SK-N-SH treated with all-trans-retinoic acid at 6 μM for 48 hours (cell line): ENCODE results near the gene TRPM5.
A peak's percentile ranks its signal among the peaks of the same experiment; 100 is the strongest.

Source experiments
- ATAC-seq: fragments of 200-7000 bp; cut with Tn5 transposase; 3 replicates; pipeline ENCODE4 v1.9.1; 2020; ENCODE audit warnings: mild to moderate bottlenecking, moderate library complexity
- ARNTL ChIP-seq: fragments of 450-650 bp; formaldehyde crosslinking; IDR thresholded peaks from 2 replicates; pipeline ENCODE4 v1.5.0; 2020; ENCODE audit warnings: low read depth, mild to moderate bottlenecking, moderate library complexity, borderline replicate concordance
- BACH2 ChIP-seq: fragments of 250-450 bp; sonication (Bioruptor Pico); IDR thresholded peaks from 2 replicates; pipeline ENCODE4 v1.9.0; 2021; ENCODE audit warnings: mild to moderate bottlenecking, borderline replicate concordance
- CREB5 ChIP-seq: fragments of 250-450 bp; sonication (Bioruptor Pico); IDR thresholded peaks from 2 replicates; pipeline ENCODE4 v1.5.1; 2020; ENCODE audit warnings: low read depth, mild to moderate bottlenecking, moderate library complexity
- CSDC2 ChIP-seq: fragments of 250-450 bp; sonication (Bioruptor Pico); IDR thresholded peaks from 2 replicates; pipeline ENCODE4 v1.5.0; 2020; ENCODE audit warnings: mild to moderate bottlenecking, moderate library complexity
- ESRRG ChIP-seq: fragments of 250-450 bp; sonication (Bioruptor Pico); IDR thresholded peaks from 2 replicates; pipeline ENCODE4 v1.6.1; 2021; ENCODE audit warnings: mild to moderate bottlenecking
- GLIS3 ChIP-seq: fragments of 250-450 bp; sonication (Bioruptor Pico); IDR thresholded peaks from 2 replicates; pipeline ENCODE4 v1.5.0; 2020; ENCODE audit warnings: mild to moderate bottlenecking, moderate library complexity
- ISL1 ChIP-seq: fragments of 250-450 bp; sonication (Bioruptor Pico); IDR thresholded peaks from 2 replicates; pipeline ENCODE4 v2.1.2; 2022; ENCODE audit warnings: mild to moderate bottlenecking, moderate library complexity
- OSR1 ChIP-seq: fragments of 250-450 bp; sonication (Bioruptor Pico); IDR thresholded peaks from 2 replicates; pipeline ENCODE4 v1.8.0; 2022; ENCODE audit warnings: moderate library complexity, mild to moderate bottlenecking, inconsistent platforms
- PATZ1 ChIP-seq: fragments of 250-450 bp; sonication (Bioruptor Pico); IDR thresholded peaks from 2 replicates; pipeline ENCODE4 v1.8.0; 2020; ENCODE audit warnings: mild to moderate bottlenecking, moderate library complexity, borderline replicate concordance
- POU6F1 ChIP-seq: fragments of 250-450 bp; sonication (Bioruptor Pico); IDR thresholded peaks from 2 replicates; pipeline ENCODE4 v1.8.0; 2021; ENCODE audit warnings: low read depth, mild to moderate bottlenecking, moderate library complexity, borderline replicate concordance
- PPARA ChIP-seq: fragments of 250-450 bp; sonication (Bioruptor Pico); IDR thresholded peaks from 2 replicates; pipeline ENCODE4 v1.5.0; 2020; ENCODE audit warnings: mild to moderate bottlenecking, borderline replicate concordance
- RARB ChIP-seq: fragments of 250-450 bp; sonication (Bioruptor Pico); IDR thresholded peaks from 2 replicates; pipeline ENCODE4 v1.8.0; 2021; ENCODE audit warnings: mild to moderate bottlenecking, moderate library complexity
- SNAI2 ChIP-seq: fragments of 250-450 bp; sonication (Bioruptor Pico); IDR thresholded peaks from 2 replicates; pipeline ENCODE4 v1.5.0; 2020; ENCODE audit warnings: mild to moderate bottlenecking, moderate library complexity
- TCF4 ChIP-seq: fragments of 250-450 bp; sonication (Bioruptor Pico); IDR thresholded peaks from 2 replicates; pipeline ENCODE4 v1.8.0; 2021; ENCODE audit warnings: mild to moderate bottlenecking, moderate library complexity, borderline replicate concordance
- TOX ChIP-seq: fragments of 250-450 bp; sonication (Bioruptor Pico); IDR thresholded peaks from 2 replicates; pipeline ENCODE4 v1.8.0; 2021; ENCODE audit warnings: mild to moderate bottlenecking, moderate library complexity, borderline replicate concordance
- TSHZ2 ChIP-seq: fragments of 250-450 bp; sonication (Bioruptor Pico); IDR thresholded peaks from 2 replicates; pipeline ENCODE4 v1.5.0; 2020; ENCODE audit warnings: mild to moderate bottlenecking, moderate library complexity
- ZC3H10 ChIP-seq: fragments of 250-450 bp; sonication (Bioruptor Pico); IDR thresholded peaks from 2 replicates; pipeline ENCODE4 v1.5.1; 2021; ENCODE audit warnings: mild to moderate bottlenecking, moderate library complexity
- ZFP3 ChIP-seq: fragments of 250-450 bp; sonication (Bioruptor Pico); IDR thresholded peaks from 2 replicates; pipeline ENCODE4 v1.5.0; 2020; ENCODE audit warnings: mild to moderate bottlenecking, moderate library complexity
- ZFP30 ChIP-seq: fragments of 450-650 bp; formaldehyde crosslinking; IDR thresholded peaks from 2 replicates; pipeline ENCODE4 v1.5.0; 2022; ENCODE audit warnings: mild to moderate bottlenecking, moderate library complexity
- ZNF565 ChIP-seq: fragments of 450-650 bp; formaldehyde crosslinking; conservative IDR thresholded peaks from 2 replicates; pipeline ENCODE4 v1.5.0; 2020; ENCODE audit warnings: low read depth, mild to moderate bottlenecking, moderate library complexity
- ZNF70 ChIP-seq: fragments of 450-650 bp; formaldehyde crosslinking; IDR thresholded peaks from 2 replicates; pipeline ENCODE4 v1.5.0; 2020; ENCODE audit warnings: mild to moderate bottlenecking, moderate library complexity
- ZNF8 ChIP-seq: fragments of 450-650 bp; formaldehyde crosslinking; IDR thresholded peaks from 2 replicates; pipeline ENCODE4 v1.5.0; 2020; ENCODE audit warnings: mild to moderate bottlenecking, moderate library complexity

The TRPM5 gene

GRCh38 chr11:2432171-2432621, 12.1 kb downstream of the TRPM5 start:
- TF ChIP-seq PPARA (CRISPR knock-in tag) (no peak), ISL1 (no peak), ZC3H10 (CRISPR knock-in tag) (no peak), ZNF8 (no peak), ZNF70 (CRISPR knock-in tag) (no peak), ARNTL (CRISPR knock-in tag) (no peak), ZNF565 (CRISPR knock-in tag) (no peak), ZFP3 (CRISPR knock-in tag) (no peak)
- ATAC-seq: no peak

GRCh38 chr11:2431395-2431794, 12.9 kb downstream of the TRPM5 start:
- TF ChIP-seq ZNF70 (CRISPR knock-in tag): no peak
- TF ChIP-seq OSR1 (CRISPR knock-in tag): no peak
- TF ChIP-seq TCF4 (CRISPR knock-in tag): no peak
- TF ChIP-seq GLIS3 (CRISPR knock-in tag): no peak
- no peak for TF ChIP-seq POU6F1 (CRISPR knock-in tag)
- TF ChIP-seq CSDC2 (CRISPR knock-in tag): no peak
- no peak for TF ChIP-seq RARB
- no peak for TF ChIP-seq TOX (CRISPR knock-in tag)
- TF ChIP-seq TSHZ2 (CRISPR knock-in tag): no peak
- TF ChIP-seq PATZ1 (CRISPR knock-in tag): no peak
- no peak for TF ChIP-seq ZC3H10 (CRISPR knock-in tag)
- no peak for TF ChIP-seq ZFP30 (CRISPR knock-in tag)
- TF ChIP-seq BACH2 (CRISPR knock-in tag): no peak
- TF ChIP-seq PPARA (CRISPR knock-in tag): no peak
- TF ChIP-seq ZNF8: no peak
- TF ChIP-seq CREB5 (CRISPR knock-in tag): no peak
- TF ChIP-seq ESRRG (CRISPR knock-in tag): no peak
- TF ChIP-seq, all 23 proteins: peak for 0
- ATAC-seq: no peak

- ATAC-seq: peak; percentile 76
- no peak for TF ChIP-seq ZNF70 (CRISPR knock-in tag)
- TF ChIP-seq ZFP30 (CRISPR knock-in tag): no peak
- no peak for TF ChIP-seq ZFP3 (CRISPR knock-in tag)
- no peak for TF ChIP-seq GLIS3 (CRISPR knock-in tag)
- TF ChIP-seq TCF4 (CRISPR knock-in tag): no peak
- TF ChIP-seq BACH2 (CRISPR knock-in tag): no peak
- TF ChIP-seq ZNF8: no peak
- no peak for TF ChIP-seq ZC3H10 (CRISPR knock-in tag)
- no peak for TF ChIP-seq TOX (CRISPR knock-in tag)
- TF ChIP-seq OSR1 (CRISPR knock-in tag): no peak
- TF ChIP-seq ZNF565 (CRISPR knock-in tag): no peak
- TF ChIP-seq ESRRG (CRISPR knock-in tag): no peak
- TF ChIP-seq ARNTL (CRISPR knock-in tag): no peak
- no peak for TF ChIP-seq SNAI2 (CRISPR knock-in tag)
- TF ChIP-seq TSHZ2 (CRISPR knock-in tag): no peak
- TF ChIP-seq POU6F1 (CRISPR knock-in tag): no peak
- TF ChIP-seq PPARA (CRISPR knock-in tag): no peak
- TF ChIP-seq CREB5 (CRISPR knock-in tag): no peak
Measured at GRCh38 chr11:2428322-2428795, 16.0 kb downstream of the TRPM5 start.
